Vagina (tissue), 2 donors: ENCODE results near the gene EML6. TPM values are rescaled to one million over a fixed set of nuclear protein-coding genes. Genes with fewer than 3 reads are reported as not detected.

Experiments used
- DNase-seq, 2 donors: peaks; one replicate each; pipeline ENCODE4 v3.0.0-alpha.2; 2017; ENCODE audit errors: extremely low spot score in 2 of 2
- H3K27ac ChIP-seq: fragments of 200-600 bp; sonication (generic); one replicate; pipeline ENCODE4 v1.5.1; 2019
- H3K27me3 ChIP-seq: fragments of 200-600 bp; sonication (generic); one replicate; pipeline ENCODE4 v1.5.1; 2019
- H3K36me3 ChIP-seq, 2 donors: fragments of 200-600 bp; sonication (generic); one replicate each; pipeline ENCODE4 v1.5.1; 2017 to 2019
- H3K4me1 ChIP-seq: fragments of 200-600 bp; sonication (generic); one replicate; pipeline ENCODE4 v1.5.1; 2019
- H3K4me3 ChIP-seq, 2 donors: fragments of 200-600 bp; sonication (generic); 1 replicate in 1 of 2; 2 replicates in 1 of 2; pipeline ENCODE4 v1.5.1; 2016 to 2019
- H3K9me3 ChIP-seq: fragments of 200-600 bp; sonication (generic); one replicate; pipeline ENCODE4 v1.5.1; 2019
- CTCF ChIP-seq, 3 experiments: fragments of 450-650 bp in 2 of 3; fragments of 200-600 bp in 1 of 3; sonication (generic) in 1 of 3; IDR thresholded peaks; one replicate each; pipeline ENCODE4 v1.5.1; 2017 to 2019; ENCODE audit warnings: antibody characterized with exemption in 3 of 3, mild to moderate bottlenecking in 2 of 3, moderate library complexity in 2 of 3
- POLR2A ChIP-seq, 2 donors: fragments of 450-650 bp; IDR thresholded peaks; one replicate each; pipeline ENCODE4 v1.6.1; 2017; ENCODE audit warnings: antibody characterized with exemption in 2 of 2, mild to moderate bottlenecking in 2 of 2, moderate library complexity in 2 of 2
- POLR2AphosphoS5 ChIP-seq, 2 donors: sonication (generic); formaldehyde crosslinking; IDR thresholded peaks; one replicate each; pipeline ENCODE4 v1.9.0; 2017; ENCODE audit warnings: antibody characterized with exemption in 2 of 2, mild to moderate bottlenecking in 2 of 2, low read depth in 1 of 2; ENCODE audit not compliant: insufficient read depth in 1 of 2
- intact Hi-C: fragments of 100-400 bp; cut with DNase I; formaldehyde crosslinking; loops from one replicate; pipeline ENCODE4 v1.15.1; 2023
- total RNA-seq: library from RNA; depleted of rRNA; stranded (reverse); fragments of >200 nt; gene quantifications from one replicate; pipeline ENCODE4 v1.2.3, GENCODE V29; 2016

Gene EML6
- total RNA-seq, 1 donor from 2014 or later, result 1.7 TPM

DNA sequence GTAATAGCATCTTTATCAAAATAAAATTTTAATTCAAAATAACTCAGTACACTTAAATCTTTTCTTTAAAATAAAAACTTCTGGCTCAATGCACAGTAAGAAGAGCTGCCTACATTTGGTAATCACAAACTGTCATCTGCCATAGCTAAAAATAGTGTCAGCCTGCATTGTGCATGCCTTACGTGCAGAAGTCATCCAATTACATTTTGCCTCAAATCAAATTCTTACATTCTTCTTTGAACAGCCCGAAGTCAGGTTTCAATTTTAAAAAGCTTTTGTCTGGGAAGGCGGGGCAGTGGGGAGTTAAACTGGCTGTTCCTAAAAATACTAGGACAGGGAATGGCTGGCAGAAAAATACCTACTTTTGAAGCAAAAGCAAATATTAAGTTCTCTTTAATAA, 275.7 kb downstream of the EML6 start:
- no peaks in the 10 kb centered on the region for H3K27me3 ChIP-seq
- H3K9me3 ChIP-seq, result no peaks in the 10 kb centered on the region
- H3K4me1 ChIP-seq, result peaks cover 84% of the 10 kb centered on the region
- TF ChIP-seq CTCF (IDR thresholded peaks at IDR 0.05), result no peak
- no peak for TF ChIP-seq POLR2AphosphoS5 (IDR thresholded peaks at IDR 0.05; ENCODE audit: insufficient read depth in 1 of 2, low read depth in 1 of 2)
- TF ChIP-seq POLR2A (IDR thresholded peaks at IDR 0.05), result no peak
- no peak overlapping the region for H3K27ac ChIP-seq
- no peak for DNase-seq
- intact Hi-C loops, result no loop called here
- H3K4me3 ChIP-seq, result no peak overlapping the region
- no peaks in the 10 kb centered on the region for H3K36me3 ChIP-seq

DNA sequence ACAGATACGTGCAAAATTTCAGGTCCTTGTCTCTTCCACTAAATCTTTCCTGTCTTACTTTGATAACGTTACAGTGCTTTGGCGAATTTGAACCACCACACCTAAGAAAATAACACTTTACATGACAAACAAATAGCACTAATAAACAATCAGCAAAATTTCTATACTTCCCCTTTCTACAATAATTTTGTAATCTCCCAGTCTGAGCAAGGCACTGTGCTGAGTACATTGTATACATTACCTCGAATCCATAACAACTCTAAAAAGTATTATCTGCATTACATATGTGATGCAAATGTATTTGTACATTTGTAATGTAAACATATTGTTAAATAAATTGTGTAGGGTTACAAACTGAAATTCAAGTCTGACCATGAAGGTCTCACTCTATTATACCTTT, 276.9 kb downstream of the EML6 start:
- H3K4me3 ChIP-seq, result no peak overlapping the region
- H3K9me3 ChIP-seq, result no peaks in the 10 kb centered on the region
- no peaks in the 10 kb centered on the region for H3K27me3 ChIP-seq
- no peak for TF ChIP-seq POLR2A (IDR thresholded peaks at IDR 0.05)
- TF ChIP-seq POLR2AphosphoS5 (IDR thresholded peaks at IDR 0.05; ENCODE audit: insufficient read depth in 1 of 2, low read depth in 1 of 2), result no peak
- no peak for TF ChIP-seq CTCF (IDR thresholded peaks at IDR 0.05)
- peaks cover 92% of the 10 kb centered on the region for H3K4me1 ChIP-seq
- intact Hi-C loops, result no loop called here
- no peak overlapping the region for H3K27ac ChIP-seq
- no peaks in the 10 kb centered on the region for H3K36me3 ChIP-seq
- no peak for DNase-seq

- H3K27ac ChIP-seq, result no peak overlapping the region
- TF ChIP-seq CTCF (IDR thresholded peaks at IDR 0.05) (no peak), POLR2A (IDR thresholded peaks at IDR 0.05) (no peak), POLR2AphosphoS5 (IDR thresholded peaks at IDR 0.05; ENCODE audit: insufficient read depth in 1 of 2, low read depth in 1 of 2) (no peak)
- H3K27me3 ChIP-seq, result no peaks in the 10 kb centered on the region
- H3K36me3 ChIP-seq, result no peaks in the 10 kb centered on the region
- H3K4me1 ChIP-seq, result peaks cover 90% of the 10 kb centered on the region
- DNase-seq, result no peak
- no peak overlapping the region for H3K4me3 ChIP-seq
- intact Hi-C loops, result no loop called here
- no peaks in the 10 kb centered on the region for H3K9me3 ChIP-seq
These were observed 278.3 kb downstream of the EML6 start for GRCh38 chr2:55001716-55002115.

GRCh38 chr2:55003706-55004639, 280.5 kb downstream of the EML6 start:
- no peaks in the 10 kb centered on the region for H3K27me3 ChIP-seq
- no peaks in the 10 kb centered on the region for H3K9me3 ChIP-seq
- H3K4me3 ChIP-seq, result no peak overlapping the region
- intact Hi-C loops, result no loop called here
- no peaks in the 10 kb centered on the region for H3K36me3 ChIP-seq
- peaks cover 97% of the 10 kb centered on the region for H3K4me1 ChIP-seq
- no peak for DNase-seq
- H3K27ac ChIP-seq, result no peak overlapping the region
- no peak for TF ChIP-seq CTCF (IDR thresholded peaks at IDR 0.05)

GRCh38 chr2:55006306-55006705, 282.8 kb downstream of the EML6 start:
- Histone ChIP-seq H3K9me3 (no peaks in the 10 kb centered on the region), H3K4me1 (peaks cover 96% of the 10 kb centered on the region), H3K4me3 (no peak overlapping the region), H3K27me3 (no peaks in the 10 kb centered on the region), H3K27ac (no peak overlapping the region), H3K36me3 (no peaks in the 10 kb centered on the region)
- DNase-seq, result no peak
- intact Hi-C loops, result no loop called here
- TF ChIP-seq POLR2A (IDR thresholded peaks at IDR 0.05) (no peak), CTCF (IDR thresholded peaks at IDR 0.05) (no peak), POLR2AphosphoS5 (IDR thresholded peaks at IDR 0.05; ENCODE audit: insufficient read depth in 1 of 2, low read depth in 1 of 2) (no peak)
